Adrenal gland (tissue), 12 donors: Measurements from ENCODE around the gene APBA1. TPM values are rescaled to one million over a fixed set of nuclear protein-coding genes. Genes with fewer than 3 reads are reported as not detected.

ENCODE experiments used
- DNase-seq, 7 donors: peaks; one replicate each; pipeline ENCODE4 v3.0.0-alpha.2; 2019 to 2020
- H3K27ac ChIP-seq, 5 donors: fragments of 200-600 bp; sonication (generic) in 4 of 5; 1 replicate in 3 of 5; 2 replicates in 2 of 5; pipeline versions ENCODE4 v1.5.1 to v1.8.0; 2016 to 2020; ENCODE audit warnings: mild to moderate bottlenecking in 1 of 5
- H3K27me3 ChIP-seq: fragments of 200-600 bp; 2 replicates; pipeline ENCODE4 v1.8.0; 2021
- H3K36me3 ChIP-seq, 2 donors: fragments of 200-600 bp; replicated peaks in 1 of 2; 1 replicate in 1 of 2; 2 replicates in 1 of 2; pipeline versions ENCODE4 v1.5.1 to v1.8.0; 2018 to 2022
- H3K4me1 ChIP-seq, 2 donors: fragments of 200-600 bp; replicated peaks in 1 of 2; 1 replicate in 1 of 2; 2 replicates in 1 of 2; pipeline versions ENCODE4 v1.5.1 to v1.8.0; 2018 to 2021
- H3K4me3 ChIP-seq, 4 donors: fragments of 200-600 bp; sonication (generic) in 3 of 4; one replicate each; pipeline ENCODE4 v1.5.1; 2016 to 2018
- H3K9me3 ChIP-seq, 3 donors: fragments of 200-600 bp; sonication (generic) in 1 of 3; replicated peaks in 1 of 3; 1 replicate in 2 of 3; 2 replicates in 1 of 3; pipeline versions ENCODE4 v1.5.1 to v1.8.0; 2016 to 2021
- CTCF ChIP-seq, 6 experiments: fragments of 450-650 bp in 4 of 6; fragments of 200-600 bp in 2 of 6; sonication (generic) in 1 of 6; IDR thresholded peaks; 1 replicate in 5 of 6; 2 replicates in 1 of 6; pipeline versions ENCODE4 v1.5.1 to v1.8.0; 2016 to 2021; ENCODE audit warnings: antibody characterized with exemption in 6 of 6, mild to moderate bottlenecking in 2 of 6, moderate library complexity in 1 of 6
- POLR2A ChIP-seq, 2 donors: fragments of 450-650 bp; IDR thresholded peaks; one replicate each; pipeline ENCODE4 v1.6.1; 2017; ENCODE audit warnings: antibody characterized with exemption in 2 of 2, mild to moderate bottlenecking in 2 of 2, moderate library complexity in 1 of 2
- WGBS, 4 donors: extraction: QIAGEN DNeasy Blood & Tissue Kit in 2 of 4; methylation state at CpG; one replicate each; pipeline versions ENCODE4 v1.1.5 to v1.1.7; 2013 to 2017; 5-methylcytosine and 5-hydroxymethylcytosine counted together
- intact Hi-C, 2 donors: fragments of 100-400 bp; cut with DNase I; formaldehyde crosslinking; loops; one replicate each; pipeline versions ENCODE4 v1.14.1 to v1.15.0; 2022 to 2023
- polyA plus RNA-seq, 3 donors: library from polyadenylated mRNA; stranded (reverse); fragments of 200-250 nt in 2 of 3; fragments of 350-450 nt in 1 of 3; fragmentation: Illumina TruSeq in 1 of 3; extraction: RNeasy Lipid Tissue Mini Kit (QIAGEN cat#74804) in 1 of 3; gene quantifications; one replicate each; pipeline ENCODE4 v1.2.3, GENCODE V29; 2013 to 2014
- total RNA-seq, 9 donors: library from RNA; depleted of rRNA in 4 of 9; stranded (reverse); fragments of >200 nt in 4 of 9; fragments of 120-200 nt in 1 of 9; fragmentation: NEBNext Ultra II Directional in 1 of 9; extraction: Animal tissue kit (Norgen Biotek cat#: 25700) in 1 of 9; gene quantifications; one replicate each; pipeline versions ENCODE4 v1.1.0 to v1.2.4, GENCODE V29; 2013 to 2023
- donor health status: healthy with polysubstance abuse.
- donor health status: Bipolar disorder and iron deficiency.
- donor health status: DM: yes; HTN: yes; CAD: no.
- donor health status: DM: no; HTN: no; CAD: no.
- donor health status: DM: no; HTN: no; CAD: no.
- donor health status: DM: yes; HTN: yes; CAD: no.

Gene APBA1
- total and polyA plus RNA-seq, 12 donors = 0.64 to 6.4 (median 3.5) TPM

DNA sequence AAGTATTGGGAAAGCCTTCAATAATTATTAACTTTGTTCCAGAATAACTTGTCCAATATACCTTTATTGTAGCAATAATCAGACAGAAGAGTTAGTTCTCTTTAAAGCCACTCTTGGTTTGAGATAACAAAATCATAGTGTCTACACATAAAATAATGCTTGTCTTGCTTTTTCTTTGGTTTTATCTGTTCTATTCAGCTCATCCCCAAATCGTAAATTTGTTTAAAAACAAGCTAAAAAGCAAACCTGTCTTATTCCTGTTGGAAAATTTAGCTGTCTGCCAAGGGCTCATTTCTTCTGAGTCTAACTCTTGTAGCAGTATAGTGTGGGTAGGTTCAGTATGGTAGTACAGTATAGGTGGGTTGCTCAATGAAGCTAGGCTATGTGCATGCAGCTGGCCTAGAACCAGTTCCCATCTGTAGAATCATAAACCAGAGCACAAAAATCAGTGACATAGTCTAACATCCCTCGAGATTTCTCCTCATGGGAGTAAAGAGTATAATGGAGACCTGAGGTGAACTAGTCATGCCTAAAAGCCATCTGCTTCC is 17.9 kb upstream of the APBA1 start:
- no peaks in the 10 kb centered on the region for H3K4me1 ChIP-seq
- no peak overlapping the region for H3K27ac ChIP-seq
- 49 to 72% (median 57%) methylated on average over 2 of the region's 2 CpGs for WGBS, 4 donors
- no peaks in the 10 kb centered on the region for H3K36me3 ChIP-seq
- DNase-seq = no peak
- H3K9me3 ChIP-seq = no peaks in the 10 kb centered on the region
- intact Hi-C loops = no loop called here
- no peak for TF ChIP-seq CTCF (IDR thresholded peaks at IDR 0.05)
- TF ChIP-seq POLR2A (IDR thresholded peaks at IDR 0.05) = no peak
- no peaks in the 10 kb centered on the region for H3K27me3 ChIP-seq
- H3K4me3 ChIP-seq = no peak overlapping the region

- Histone ChIP-seq H3K4me1 (no peaks in the 10 kb centered on the region), H3K4me3 (no peak overlapping the region), H3K27ac (no peak overlapping the region), H3K36me3 (no peaks in the 10 kb centered on the region), H3K27me3 (no peaks in the 10 kb centered on the region), H3K9me3 (no peaks in the 10 kb centered on the region)
- 67 to 72% (median 71%) methylated on average over 5 of the region's 5 CpGs for WGBS, 4 donors
- no peak for DNase-seq
- intact Hi-C loops = loop anchor here in 1 of 2 donors (5.0 kb wide), 1 partner anchor 38 kb away; no protein-coding TSS in a partner anchor
- TF ChIP-seq POLR2A (IDR thresholded peaks at IDR 0.05) (no peak), CTCF (IDR thresholded peaks at IDR 0.05) (no peak)
Measured at GRCh38 chr9:69683927-69684326, 11.8 kb upstream of the APBA1 start.

DNA sequence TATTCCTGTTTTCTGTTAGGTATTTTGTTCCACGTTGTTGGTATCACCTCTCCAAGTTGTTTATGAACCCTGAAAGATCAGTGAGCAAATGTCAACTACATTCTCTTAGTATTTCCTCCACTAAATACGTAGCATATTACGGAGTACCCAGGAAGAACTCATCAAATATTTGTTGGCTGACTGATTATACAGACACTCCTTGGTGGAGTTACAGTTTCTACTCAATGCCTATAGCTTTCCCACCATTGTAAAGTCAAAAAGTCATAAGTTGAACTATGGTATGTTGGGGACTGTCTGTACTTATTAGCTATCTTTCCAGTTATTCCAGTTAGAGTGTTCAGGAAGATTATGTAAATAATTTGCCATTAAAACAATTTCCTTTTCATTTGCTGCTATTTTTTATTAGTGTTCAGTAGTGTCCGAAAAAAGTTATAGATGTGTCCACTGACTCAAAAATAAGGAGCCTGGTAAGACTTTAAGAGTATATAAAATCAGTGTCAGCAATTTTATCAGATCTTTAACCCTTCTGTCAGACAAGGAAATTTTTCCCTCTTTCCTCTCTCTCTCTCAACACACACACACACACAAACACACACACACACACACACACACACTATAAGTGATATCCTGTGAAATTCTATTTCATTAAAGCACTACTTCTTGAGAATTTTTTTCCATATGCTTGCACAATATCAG is 6.8 kb upstream of the APBA1 start:
- Histone ChIP-seq H3K4me1 (no peaks in the 10 kb centered on the region), H3K9me3 (no peaks in the 10 kb centered on the region), H3K36me3 (no peaks in the 10 kb centered on the region), H3K27me3 (no peaks in the 10 kb centered on the region), H3K27ac (no peak overlapping the region), H3K4me3 (no peak overlapping the region)
- intact Hi-C loops = no loop called here
- no peak for DNase-seq
- WGBS, 4 donors = 75 to 85% (median 83%) methylated on average over 4 of the region's 4 CpGs
- TF ChIP-seq POLR2A (IDR thresholded peaks at IDR 0.05) = no peak

- 75 to 84% (median 79%) methylated on average over 5 of the region's 5 CpGs for WGBS, 4 donors
- no peak overlapping the region for H3K27ac ChIP-seq
- peaks cover 0 to 6% of the 10 kb centered on the region in 2 donors for H3K4me1 ChIP-seq
- DNase-seq = no peak
- no peak overlapping the region for H3K4me3 ChIP-seq
- no peaks in the 10 kb centered on the region for H3K27me3 ChIP-seq
- no peak for TF ChIP-seq CTCF (IDR thresholded peaks at IDR 0.05)
- H3K9me3 ChIP-seq = no peaks in the 10 kb centered on the region
- no peaks in the 10 kb centered on the region for H3K36me3 ChIP-seq
- intact Hi-C loops = no loop called here
Measured at GRCh38 chr9:69677931-69678330, 5.8 kb upstream of the APBA1 start.

GRCh38 chr9:69675563-69675962 is 3.4 kb upstream of the APBA1 start:
- TF ChIP-seq CTCF (IDR thresholded peaks at IDR 0.05) (no peak), POLR2A (IDR thresholded peaks at IDR 0.05) (no peak)
- Histone ChIP-seq H3K27ac (no peak overlapping the region), H3K4me1 (peaks cover 0 to 6% of the 10 kb centered on the region in 2 donors), H3K36me3 (no peaks in the 10 kb centered on the region), H3K9me3 (no peaks in the 10 kb centered on the region), H3K4me3 (no peak overlapping the region), H3K27me3 (no peaks in the 10 kb centered on the region)
- DNase-seq = no peak
- WGBS, 4 donors = 82 to 89% (median 88%) methylated on average over 3 of the region's 3 CpGs
- intact Hi-C loops = no loop called here
